ENCODE data around the gene BTC. TPM values are rescaled to one million over a fixed set of nuclear protein-coding genes. Genes with fewer than 3 reads are reported as not detected.
"Not testable (repeated sequence)": the region's sequence is repeated elsewhere in the genome, so short reads cannot be mapped to it uniquely, and the experiment has no call there.

Gene BTC
- total and polyA plus RNA-seq, 2 donors (not counting 1 experiment from before 2014, with no cell fraction given) = not detected

- Histone ChIP-seq H3K9ac (ENCODE audit: low read length) (no peak overlapping the region), H3K9me3 (ENCODE audit: control extremely low read depth in 1 of 3, control insufficient read depth in 2 of 3, insufficient read depth in 1 of 3, low read length in 2 of 3) (no peaks in the 10 kb centered on the region), H3K4me1 (ENCODE audit: control insufficient read depth in 2 of 2, insufficient read depth in 2 of 2, low read length in 2 of 2) (no peaks in the 10 kb centered on the region), H2AFZ (ENCODE audit: insufficient read depth, low read depth, low read length, poor library complexity, severe bottlenecking) (no peak overlapping the region), H3K27ac (ENCODE audit: low read length in 2 of 2) (no peak overlapping the region), H3K27me3 (replicated peaks in 1 of 4; ENCODE audit: control extremely low read depth in 1 of 4, control insufficient read depth in 3 of 4, insufficient read depth in 4 of 4, low read length in 3 of 4) (peaks cover 0 to 3% (median 0%) of the 10 kb centered on the region in 4 experiments), H3K36me3 (replicated peaks in 1 of 2; ENCODE audit: control extremely low read depth in 1 of 2, control insufficient read depth in 1 of 2, extremely low read depth in 1 of 2, insufficient read depth in 2 of 2, low read length in 1 of 2) (no peaks in the 10 kb centered on the region), H3K4me2 (replicated peaks; ENCODE audit: low read depth, low read length, poor library complexity, severe bottlenecking) (no peak overlapping the region), H3K4me3 (ENCODE audit: control extremely low read depth in 1 of 5, extremely low read depth in 1 of 5, insufficient read depth in 1 of 5, low read depth in 2 of 5, low read length in 4 of 5) (no peak overlapping the region), H3K79me2 (ENCODE audit: control insufficient read depth, insufficient read depth, low read length) (no peaks in the 10 kb centered on the region), H4K20me1 (ENCODE audit: control insufficient read depth, insufficient read depth, low read length, poor library complexity, severe bottlenecking) (no peaks in the 10 kb centered on the region)
- H3K4me1 Mint-ChIP-seq = no peaks in the 10 kb centered on the region
- ATAC-seq (ENCODE audit: low read depth) (no peak), DNase-seq (no peak)
- intact Hi-C loops (cut with micrococcal nuclease) = no loop called here
- CTCF ChIA-PET = no interaction called here
- no peak overlapping the region for H3K27ac Mint-ChIP-seq
- no peaks in the 10 kb centered on the region for H3K9me3 Mint-ChIP-seq (ENCODE audit: insufficient read depth)
- H3K4me3 Mint-ChIP-seq = no peak overlapping the region
- TF ChIP-seq CTCF (IDR thresholded peaks at IDR 0.05) = no peak
- no peak for TF ChIP-seq EZH2 (IDR thresholded peaks at IDR 0.05; ENCODE audit: borderline replicate concordance, insufficient read depth, low read depth, low read length, poor library complexity, severe bottlenecking)
- peaks cover 24% of the 10 kb centered on the region for H3K27me3 Mint-ChIP-seq
- POLR2A ChIA-PET = no interaction called here
These were observed 27.2 kb upstream of the BTC start for GRCh38 chr4:74821541-74821940.

GRCh38 chr4:74814052-74814451 is 19.7 kb upstream of the BTC start:
- intact Hi-C loops (cut with micrococcal nuclease) = no loop called here
- ATAC-seq (ENCODE audit: low read depth) = no peak
- H3K27ac ChIP-seq (ENCODE audit: low read length in 2 of 2) = no peak overlapping the region
- Mint-ChIP-seq H3K4me3 (no peak overlapping the region), H3K27ac (no peak overlapping the region), H3K9me3 (ENCODE audit: insufficient read depth) (peaks cover 4% of the 10 kb centered on the region), H3K4me1 (no peaks in the 10 kb centered on the region), H3K27me3 (peaks cover 24% of the 10 kb centered on the region)
- no peaks in the 10 kb centered on the region for H3K79me2 ChIP-seq (ENCODE audit: control insufficient read depth, insufficient read depth, low read length)
- H4K20me1 ChIP-seq (ENCODE audit: control insufficient read depth, insufficient read depth, low read length, poor library complexity, severe bottlenecking) = no peaks in the 10 kb centered on the region
- ChIA-PET POLR2A (no interaction called here), CTCF (no interaction called here)
- no peaks in the 10 kb centered on the region for H3K27me3 ChIP-seq (replicated peaks in 1 of 4; ENCODE audit: control extremely low read depth in 1 of 4, control insufficient read depth in 3 of 4, insufficient read depth in 4 of 4, low read length in 3 of 4)
- H3K9me3 ChIP-seq (ENCODE audit: control extremely low read depth in 1 of 3, control insufficient read depth in 2 of 3, insufficient read depth in 1 of 3, low read length in 2 of 3) = no peaks in the 10 kb centered on the region
- no peak for DNase-seq
- H3K4me3 ChIP-seq (ENCODE audit: control extremely low read depth in 1 of 5, extremely low read depth in 1 of 5, insufficient read depth in 1 of 5, low read depth in 2 of 5, low read length in 4 of 5) = no peak overlapping the region
- no peak for TF ChIP-seq EZH2 (IDR thresholded peaks at IDR 0.05; ENCODE audit: borderline replicate concordance, insufficient read depth, low read depth, low read length, poor library complexity, severe bottlenecking)
- TF ChIP-seq CTCF (IDR thresholded peaks at IDR 0.05) = no peak
- H2AFZ ChIP-seq (ENCODE audit: insufficient read depth, low read depth, low read length, poor library complexity, severe bottlenecking) = no peak overlapping the region
- H3K9ac ChIP-seq (ENCODE audit: low read length) = no peak overlapping the region
- H3K4me1 ChIP-seq (ENCODE audit: control insufficient read depth in 2 of 2, insufficient read depth in 2 of 2, low read length in 2 of 2) = no peaks in the 10 kb centered on the region
- no peak overlapping the region for H3K4me2 ChIP-seq (replicated peaks; ENCODE audit: low read depth, low read length, poor library complexity, severe bottlenecking)
- H3K36me3 ChIP-seq (replicated peaks in 1 of 2; ENCODE audit: control extremely low read depth in 1 of 2, control insufficient read depth in 1 of 2, extremely low read depth in 1 of 2, insufficient read depth in 2 of 2, low read length in 1 of 2) = no peaks in the 10 kb centered on the region

GRCh38 chr4:74812056-74812455 is 17.7 kb upstream of the BTC start:
- H3K4me2 ChIP-seq (replicated peaks; ENCODE audit: low read depth, low read length, poor library complexity, severe bottlenecking); H3K4me1 ChIP-seq (ENCODE audit: control insufficient read depth in 2 of 2, insufficient read depth in 2 of 2, low read length in 2 of 2); intact Hi-C loops (cut with micrococcal nuclease); H3K9ac ChIP-seq (ENCODE audit: low read length); H3K79me2 ChIP-seq (ENCODE audit: control insufficient read depth, insufficient read depth, low read length); H3K4me3 Mint-ChIP-seq; H3K9me3 ChIP-seq (ENCODE audit: control extremely low read depth in 1 of 3, control insufficient read depth in 2 of 3, insufficient read depth in 1 of 3, low read length in 2 of 3); H4K20me1 ChIP-seq (ENCODE audit: control insufficient read depth, insufficient read depth, low read length, poor library complexity, severe bottlenecking); ATAC-seq (ENCODE audit: low read depth); H3K4me3 ChIP-seq (ENCODE audit: control extremely low read depth in 1 of 5, extremely low read depth in 1 of 5, insufficient read depth in 1 of 5, low read depth in 2 of 5, low read length in 4 of 5); H3K9me3 Mint-ChIP-seq (ENCODE audit: insufficient read depth); H3K27ac ChIP-seq (ENCODE audit: low read length in 2 of 2); H2AFZ ChIP-seq (ENCODE audit: insufficient read depth, low read depth, low read length, poor library complexity, severe bottlenecking); H3K27ac Mint-ChIP-seq; DNase-seq; H3K4me1 Mint-ChIP-seq; H3K27me3 ChIP-seq (replicated peaks in 1 of 4; ENCODE audit: control extremely low read depth in 1 of 4, control insufficient read depth in 3 of 4, insufficient read depth in 4 of 4, low read length in 3 of 4); POLR2A ChIA-PET; H3K36me3 ChIP-seq (replicated peaks in 1 of 2; ENCODE audit: control extremely low read depth in 1 of 2, control insufficient read depth in 1 of 2, extremely low read depth in 1 of 2, insufficient read depth in 2 of 2, low read length in 1 of 2): not testable (repeated sequence)
- no CpG with 5 or more reads among the region's 3 CpGs for WGBS (ENCODE audit: insufficient coverage)
- peaks cover 27% of the 10 kb centered on the region for H3K27me3 Mint-ChIP-seq
- CTCF ChIA-PET = interaction anchor here (1.4 kb wide), 1 partner anchor 63 kb away, joined by 3 read pairs; no protein-coding TSS in a partner anchor
